HepG2 (cell line): Measurements from ENCODE around the gene XPC. TPM values are rescaled to one million over a fixed set of nuclear protein-coding genes. Genes with fewer than 3 reads are reported as not detected.
A peak's percentile ranks its signal among the peaks of the same experiment; 100 is the strongest.

Experiments used
- FOXA3 ChIP-seq: IDR thresholded peaks from 2 replicates; pipeline ENCODE4 v1.6.1; 2016; ENCODE audit warnings: missing genetic modification reagents, missing compliant biosample characterization
- GABPA ChIP-seq, 2 experiments: IDR thresholded peaks; 2 replicates each; pipeline ENCODE4 v1.6.1; 2011 to 2016; ENCODE audit warnings: low read depth in 2 of 2, low read length in 1 of 2, missing biosample characterization in 1 of 2, missing genetic modification characterization in 1 of 2
- HNF4A ChIP-seq: sonication (generic); formaldehyde crosslinking; IDR thresholded peaks from 2 replicates; pipeline ENCODE4 v1.4.0; 2020; ENCODE audit warnings: missing genetic modification reagents
- HOXA9 ChIP-seq: sonication (generic); formaldehyde crosslinking; IDR thresholded peaks from 2 replicates; pipeline ENCODE4 v1.8.1; 2022; ENCODE audit warnings: missing genetic modification reagents, mild to moderate bottlenecking, moderate library complexity, borderline replicate concordance
- KDM1A ChIP-seq: IDR thresholded peaks from 2 replicates; pipeline ENCODE4 v1.6.1; 2016; ENCODE audit warnings: missing compliant biosample characterization
- KLF9 ChIP-seq: IDR thresholded peaks from 2 replicates; pipeline ENCODE4 v1.6.1; 2016; ENCODE audit warnings: low read depth
- MAX ChIP-seq: IDR thresholded peaks from 2 replicates; pipeline ENCODE4 v1.6.1; 2012; ENCODE audit warnings: inconsistent platforms
- MED8 ChIP-seq: sonication (generic); formaldehyde crosslinking; IDR thresholded peaks from 2 replicates; pipeline ENCODE4 v1.8.1; 2023; ENCODE audit warnings: mild to moderate bottlenecking, missing genetic modification reagents; ENCODE audit not compliant: insufficient replicate concordance
- MEIS2 ChIP-seq: sonication (generic); formaldehyde crosslinking; IDR thresholded peaks from 2 replicates; pipeline ENCODE4 v1.9.0; 2021; ENCODE audit warnings: mild to moderate bottlenecking, missing genetic modification reagents
- MXD4 ChIP-seq: IDR thresholded peaks from 2 replicates; pipeline ENCODE4 v1.6.1; 2016; ENCODE audit warnings: mild to moderate bottlenecking, missing biosample characterization, missing genetic modification reagents
- NR2C2 ChIP-seq: sonication (generic); formaldehyde crosslinking; IDR thresholded peaks from 2 replicates; pipeline ENCODE4 v1.4.0; 2020; ENCODE audit warnings: missing genetic modification reagents, mild to moderate bottlenecking, moderate library complexity, borderline replicate concordance
- SAP130 ChIP-seq: IDR thresholded peaks from 2 replicates; pipeline ENCODE4 v1.6.1; 2016; ENCODE audit warnings: low read depth
- SPEN ChIP-seq: sonication (generic); formaldehyde crosslinking; IDR thresholded peaks from 2 replicates; pipeline ENCODE4 v1.5.1; 2020; ENCODE audit warnings: low read depth, mild to moderate bottlenecking, missing genetic modification reagents
- TGIF2 ChIP-seq: IDR thresholded peaks from 2 replicates; pipeline ENCODE4 v1.6.1; 2016; ENCODE audit warnings: control low read depth, missing compliant biosample characterization
- YEATS2 ChIP-seq: sonication (generic); formaldehyde crosslinking; IDR thresholded peaks from 2 replicates; pipeline ENCODE4 v1.4.0; 2020; ENCODE audit warnings: missing genetic modification reagents, borderline replicate concordance
- ZBED4 ChIP-seq: sonication (generic); formaldehyde crosslinking; IDR thresholded peaks from 2 replicates; pipeline ENCODE4 v1.4.0; 2020; ENCODE audit warnings: missing genetic modification reagents, borderline replicate concordance
- ZBTB38 ChIP-seq: sonication (generic); formaldehyde crosslinking; IDR thresholded peaks from 2 replicates; pipeline ENCODE4 v1.5.1; 2020; ENCODE audit warnings: mild to moderate bottlenecking, missing genetic modification reagents
- ZBTB43 ChIP-seq: sonication (generic); formaldehyde crosslinking; conservative IDR thresholded peaks from 2 replicates; pipeline ENCODE4 v1.4.0; 2020; ENCODE audit warnings: missing genetic modification reagents
- ZFX ChIP-seq: sonication (generic); formaldehyde crosslinking; IDR thresholded peaks from 2 replicates; pipeline ENCODE4 v1.4.0; 2020; ENCODE audit warnings: mild to moderate bottlenecking, low read depth, missing genetic modification reagents, moderate library complexity
- ZFY ChIP-seq: sonication (generic); formaldehyde crosslinking; IDR thresholded peaks from 2 replicates; pipeline ENCODE4 v1.4.0; 2020; ENCODE audit warnings: missing genetic modification reagents
- ZNF136 ChIP-seq: sonication (generic); formaldehyde crosslinking; IDR thresholded peaks from 2 replicates; pipeline ENCODE4 v1.8.1; 2022; ENCODE audit warnings: low read depth, mild to moderate bottlenecking, moderate library complexity, missing genetic modification reagents
- ZNF224 ChIP-seq: sonication (generic); formaldehyde crosslinking; IDR thresholded peaks from 2 replicates; pipeline ENCODE4 v1.5.0; 2020; ENCODE audit warnings: mild to moderate bottlenecking, missing genetic modification reagents
- ZNF644 ChIP-seq: IDR thresholded peaks from 2 replicates; pipeline ENCODE4 v1.6.1; 2016; ENCODE audit warnings: low read depth
- ZNF670 ChIP-seq: sonication (generic); formaldehyde crosslinking; IDR thresholded peaks from 2 replicates; pipeline ENCODE4 v1.8.0; 2022; ENCODE audit warnings: mild to moderate bottlenecking, missing genetic modification reagents, borderline replicate concordance
- polyA plus RNA-seq, 8 experiments: library from polyadenylated mRNA; depleted of rRNA in 3 of 8; stranded (reverse) in 7 of 8; unstranded in 1 of 8; fragments of >200 nt; fragmentation: Illumina TruSeq in 4 of 8; extraction: Trizol in 4 of 8; gene quantifications; 2 replicates each; pipeline versions ENCODE4 v1.2.1 to v1.2.3, GENCODE V29; 2011 to 2016; ENCODE audit warnings: low read depth in 4 of 8, missing spikeins in 1 of 8, mixed read lengths in 1 of 8; ENCODE audit not compliant: insufficient read depth in 1 of 8
- total RNA-seq, 5 experiments: library from RNA; depleted of rRNA; stranded (reverse); fragments of >200 nt; fragmentation: Illumina TruSeq; extraction: Trizol; gene quantifications; 2 replicates each; pipeline ENCODE4 v1.2.3, GENCODE V29; 2016; ENCODE audit warnings: low read depth in 1 of 5

The XPC gene
- total and polyA plus RNA-seq, 2 of the 13 experiments (the other 11 are each of a cell fraction or from before 2014, with no cell fraction given) = 9.4 to 24.1 TPM

- peak; percentile 80 for TF ChIP-seq ZFX (CRISPR knock-in tag)
- TF ChIP-seq ZNF670 (CRISPR knock-in tag) = peak; percentile 58; the same call in 1 of the 2 replicates
- TF ChIP-seq GABPA (IDR thresholded peaks at IDR 0.05; ENCODE audit: low read depth, low read length) = no peak
- TF ChIP-seq GABPA (CRISPR knock-in tag; IDR thresholded peaks at IDR 0.05; ENCODE audit: low read depth) = peak; percentile 34; the same call in 1 of the 2 replicates
- TF ChIP-seq YEATS2 (CRISPR knock-in tag) = peak; percentile 46; the same call in 1 of the 2 replicates
- peak; percentile 61; the same call in 1 of the 2 replicates for TF ChIP-seq SPEN (CRISPR knock-in tag)
- 0 out of 2 replicates have a peak, but pooled peaks have one; percentile 36 for TF ChIP-seq MEIS2 (CRISPR knock-in tag)
- TF ChIP-seq SAP130 (CRISPR knock-in tag) = peak; percentile 68
- TF ChIP-seq ZBTB43 = 0 out of 2 replicates have a peak, but pooled peaks have one; percentile 41
- peak; percentile 54; the same call in 1 of the 2 replicates for TF ChIP-seq ZNF644 (CRISPR knock-in tag)
- peak; percentile 38; the same call in 1 of the 2 replicates for TF ChIP-seq MXD4 (CRISPR knock-in tag)
- TF ChIP-seq NR2C2 (CRISPR knock-in tag) = no peak; the same call in 1 of the 2 replicates
- TF ChIP-seq ZBED4 (CRISPR knock-in tag) = peak; percentile 79
- TF ChIP-seq ZFY (CRISPR knock-in tag) = peak; percentile 74
- TF ChIP-seq ZBTB38 = 0 out of 2 replicates have a peak, but pooled peaks have one; percentile 19
- TF ChIP-seq TGIF2 (CRISPR knock-in tag) = no peak; the same call in 1 of the 2 replicates
- peak; percentile 21; the same call in 1 of the 2 replicates for TF ChIP-seq KLF9
- no peak for TF ChIP-seq HOXA9 (CRISPR knock-in tag)
- TF ChIP-seq ZNF136 (CRISPR knock-in tag) = 0 out of 2 replicates have a peak, but pooled peaks have one; percentile 29
- TF ChIP-seq MAX = peak; percentile 47; the same call in 1 of the 2 replicates
- peak; percentile 83 for TF ChIP-seq FOXA3 (CRISPR knock-in tag)
- 0 out of 2 replicates have a peak, but pooled peaks have one; percentile 15 for TF ChIP-seq KDM1A (CRISPR knock-in tag)
- peak; percentile 37; the same call in 1 of the 2 replicates for TF ChIP-seq HNF4A
- TF ChIP-seq ZNF224 (CRISPR knock-in tag) = peak; percentile 75; the same call in 1 of the 2 replicates
- no peak for TF ChIP-seq MED8 (CRISPR knock-in tag)
Observed at GRCh38 chr3:14118400-14119381, 59.7 kb downstream of the XPC start (continued).
